HS-5 (cell line): ENCODE results near the gene RGMB.

Experiments used
- DNase-seq: peaks from one replicate; pipeline ENCODE4 v3.0.0-alpha.2; 2012; ENCODE audit warnings: low read depth

RGMB gene

GRCh38 chr5:98768160-98768959 lies 5.1 kb upstream of the RGMB start:
- DNase-seq, result no peak

- no peak for DNase-seq
Observed at GRCh38 chr5:98768960-98769209, 4.6 kb upstream of the RGMB start.

GRCh38 chr5:98769210-98769958 lies 4.1 kb upstream of the RGMB start:
- DNase-seq, result no peak

GRCh38 chr5:98769959-98770208 lies 3.6 kb upstream of the RGMB start:
- no peak for DNase-seq

GRCh38 chr5:98770209-98770910 lies 3.1 kb upstream of the RGMB start:
- DNase-seq, result no peak

GRCh38 chr5:98770911-98771322 lies 2.5 kb upstream of the RGMB start:
- no peak for DNase-seq

- peak; percentile 93 for DNase-seq
Observed at GRCh38 chr5:98771382-98772109, 1.9 kb upstream of the RGMB start.

GRCh38 chr5:98772415-98773213 lies 849 bp upstream of the RGMB start:
- DNase-seq, result no peak

GRCh38 chr5:98773214-98773463 lies 324 bp upstream of the RGMB start:
- peak; percentile 96 for DNase-seq

- DNase-seq, result no peak
Observed at GRCh38 chr5:98774192-98775033, 950 bp downstream of the RGMB start.

GRCh38 chr5:98775246-98776065 lies 2.0 kb downstream of the RGMB start:
- DNase-seq, result no peak

- DNase-seq, result no peak
Observed at GRCh38 chr5:98776066-98776705, 2.7 kb downstream of the RGMB start.

- no peak for DNase-seq
Observed at GRCh38 chr5:98777295-98777694, 3.8 kb downstream of the RGMB start.

- no peak for DNase-seq
Observed at GRCh38 chr5:98779264-98779877, 5.9 kb downstream of the RGMB start.

- DNase-seq, result no peak
Observed at GRCh38 chr5:98780390-98780789, 6.9 kb downstream of the RGMB start.

- no peak for DNase-seq
Observed at GRCh38 chr5:98781520-98781919, 8.1 kb downstream of the RGMB start.

- no peak for DNase-seq
Observed at GRCh38 chr5:98781964-98782363, 8.5 kb downstream of the RGMB start.

- DNase-seq, result no peak
Observed at GRCh38 chr5:98783051-98783649, 9.7 kb downstream of the RGMB start.

GRCh38 chr5:98784411-98784810 lies 10.9 kb downstream of the RGMB start:
- no peak for DNase-seq
